Kidney epithelial cell (primary cell): ENCODE data around the gene PMFBP1. TPM values are rescaled to one million over a fixed set of nuclear protein-coding genes. Genes with fewer than 3 reads are reported as not detected.

ENCODE experiments used
- DNase-seq: peaks from one replicate; pipeline ENCODE4 v3.0.0-alpha.2; 2010; ENCODE audit warnings: low read depth
- H3K27me3 ChIP-seq: 2 replicates; pipeline ENCODE4 v1.6.0; 2011; ENCODE audit warnings: low read length; ENCODE audit not compliant: control insufficient read depth, insufficient read depth
- H3K36me3 ChIP-seq: 2 replicates; pipeline ENCODE4 v1.5.1; 2011; ENCODE audit warnings: low read length; ENCODE audit not compliant: control insufficient read depth, insufficient read depth
- H3K4me3 ChIP-seq: 2 replicates; pipeline ENCODE4 v1.5.1; 2011; ENCODE audit warnings: low read depth, mild to moderate bottlenecking, control low read depth, low read length
- total RNA-seq: library from RNA; depleted of rRNA; stranded (reverse); fragments of >200 nt; gene quantifications from 2 replicates; pipeline ENCODE4 v1.2.3, GENCODE V29; 2015
- TF ChIP-seq, protein P1 (sequence below): IDR thresholded peaks from 2 replicates; pipeline ENCODE4 v1.5.1; 2011; ENCODE audit warnings: mild to moderate bottlenecking, moderate library complexity, low read length, control low read depth, inconsistent platforms; ENCODE audit not compliant: insufficient read depth, poor library complexity, severe bottlenecking

Gene PMFBP1
- total RNA-seq, 1 donor from 2014 or later = not detected

DNA sequence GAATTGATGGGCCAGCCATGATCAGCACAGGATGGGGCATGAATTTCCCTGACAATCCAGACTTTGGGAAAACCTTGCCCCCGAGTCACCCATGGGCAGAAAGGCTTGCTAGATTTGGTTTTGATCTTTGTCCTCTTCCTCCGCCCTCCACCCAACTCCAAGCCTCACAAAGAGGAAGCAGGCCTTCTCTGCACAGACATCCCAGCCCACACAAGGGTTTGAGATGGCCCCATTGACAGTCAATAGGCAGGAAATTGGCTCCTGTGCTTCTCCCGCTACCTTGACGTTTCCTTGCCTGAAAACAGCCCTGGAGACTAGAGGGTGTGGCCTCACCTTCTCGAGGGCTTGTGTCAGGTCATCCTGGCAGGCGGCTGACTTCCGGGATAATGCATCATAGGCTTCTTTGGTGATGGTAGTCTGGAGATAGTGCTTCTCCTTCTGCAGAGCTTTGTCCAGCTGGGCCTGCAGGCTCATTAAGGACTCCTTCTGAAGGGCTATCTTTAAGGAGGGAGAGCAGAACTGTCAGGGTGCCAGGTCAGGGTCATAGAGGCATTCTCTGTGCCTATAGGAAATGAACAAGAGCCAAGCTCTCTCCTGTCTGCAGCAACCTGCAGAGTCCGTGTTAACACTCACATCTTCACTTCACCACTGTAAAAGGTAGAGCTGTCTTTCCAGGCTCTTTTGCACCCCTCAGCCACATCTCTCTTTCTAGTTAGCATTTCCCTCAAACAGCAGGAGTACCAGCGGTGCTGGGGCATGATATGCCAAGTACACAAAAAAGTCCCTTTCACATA, 46.1 kb downstream of the PMFBP1 start:
- Histone ChIP-seq H3K27me3 (no peaks in the 10 kb centered on the region), H3K4me3 (no peak overlapping the region), H3K36me3 (no peaks in the 10 kb centered on the region)
- TF ChIP-seq, protein P1, sequence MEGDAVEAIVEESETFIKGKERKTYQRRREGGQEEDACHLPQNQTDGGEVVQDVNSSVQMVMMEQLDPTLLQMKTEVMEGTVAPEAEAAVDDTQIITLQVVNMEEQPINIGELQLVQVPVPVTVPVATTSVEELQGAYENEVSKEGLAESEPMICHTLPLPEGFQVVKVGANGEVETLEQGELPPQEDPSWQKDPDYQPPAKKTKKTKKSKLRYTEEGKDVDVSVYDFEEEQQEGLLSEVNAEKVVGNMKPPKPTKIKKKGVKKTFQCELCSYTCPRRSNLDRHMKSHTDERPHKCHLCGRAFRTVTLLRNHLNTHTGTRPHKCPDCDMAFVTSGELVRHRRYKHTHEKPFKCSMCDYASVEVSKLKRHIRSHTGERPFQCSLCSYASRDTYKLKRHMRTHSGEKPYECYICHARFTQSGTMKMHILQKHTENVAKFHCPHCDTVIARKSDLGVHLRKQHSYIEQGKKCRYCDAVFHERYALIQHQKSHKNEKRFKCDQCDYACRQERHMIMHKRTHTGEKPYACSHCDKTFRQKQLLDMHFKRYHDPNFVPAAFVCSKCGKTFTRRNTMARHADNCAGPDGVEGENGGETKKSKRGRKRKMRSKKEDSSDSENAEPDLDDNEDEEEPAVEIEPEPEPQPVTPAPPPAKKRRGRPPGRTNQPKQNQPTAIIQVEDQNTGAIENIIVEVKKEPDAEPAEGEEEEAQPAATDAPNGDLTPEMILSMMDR = no peak
- no peak for DNase-seq

DNA sequence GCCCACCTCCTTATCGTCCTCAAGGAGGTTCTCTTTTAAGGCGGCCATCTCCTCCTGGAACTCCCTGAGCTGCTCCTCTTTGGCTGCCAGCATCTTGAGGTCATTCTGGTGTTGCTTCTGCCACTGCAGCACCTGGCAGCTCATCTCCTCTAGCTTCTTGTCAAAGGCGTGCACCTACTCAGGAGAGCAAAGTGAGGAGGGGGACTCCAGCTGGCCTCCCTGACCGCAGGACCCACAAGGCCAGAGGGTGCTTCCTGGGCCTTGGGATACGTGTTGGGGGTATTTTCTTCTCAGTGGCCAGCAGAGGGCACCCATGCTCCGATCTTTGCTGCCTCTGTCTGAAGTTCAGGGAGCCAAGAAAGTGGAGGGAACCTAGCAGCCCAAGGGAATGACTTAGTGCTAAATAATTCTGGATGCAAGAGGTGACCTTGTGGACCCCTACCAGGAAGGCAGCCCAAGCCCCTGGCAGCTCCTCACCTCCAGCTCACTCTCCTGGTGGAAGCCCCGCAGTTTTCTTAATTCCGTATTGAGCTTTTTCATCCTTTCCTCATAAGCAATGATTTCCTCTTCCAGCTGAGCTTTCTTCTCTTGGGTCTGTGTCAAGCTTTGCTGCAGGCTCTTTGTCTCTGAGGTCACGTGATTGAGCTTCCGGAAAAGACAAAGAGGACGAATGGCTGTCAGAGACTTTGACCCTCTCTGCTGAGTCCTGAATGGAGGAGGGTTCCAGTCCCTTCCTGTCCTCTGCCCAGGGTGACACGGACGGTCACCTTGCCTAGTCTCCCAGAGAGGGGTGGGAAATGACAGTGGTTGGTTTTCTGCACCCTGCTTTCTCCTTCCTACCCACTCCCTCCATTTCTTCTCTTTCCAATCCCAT, 47.0 kb downstream of the PMFBP1 start:
- TF ChIP-seq, protein P1 = peak; percentile 83
- no peaks in the 10 kb centered on the region for H3K27me3 ChIP-seq
- DNase-seq = peak; percentile 26
- H3K4me3 ChIP-seq = no peak overlapping the region
- H3K36me3 ChIP-seq = no peaks in the 10 kb centered on the region

DNA sequence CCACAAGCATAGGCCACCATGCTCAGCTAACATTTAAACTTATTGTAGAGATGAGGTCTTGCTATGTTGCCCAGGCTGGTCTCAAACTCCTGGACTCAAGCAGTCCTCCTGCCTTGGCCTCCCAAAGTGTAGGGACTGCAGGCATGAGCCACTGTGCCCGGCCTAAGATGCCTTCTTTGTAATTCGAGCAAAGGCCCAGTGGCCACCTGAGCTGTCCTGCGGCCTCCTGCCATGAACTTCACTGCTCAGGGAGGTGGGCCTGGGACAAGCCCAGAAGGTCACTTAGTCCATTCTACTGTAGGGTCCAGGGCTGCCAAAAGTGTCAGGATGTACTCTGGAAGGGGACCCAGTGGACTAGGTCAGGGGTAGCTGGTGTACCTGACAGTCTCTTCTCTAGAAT, 47.8 kb downstream of the PMFBP1 start:
- TF ChIP-seq, protein P1 = no peak
- Histone ChIP-seq H3K4me3 (no peak overlapping the region), H3K27me3 (no peaks in the 10 kb centered on the region), H3K36me3 (no peaks in the 10 kb centered on the region)
- DNase-seq = no peak

DNA sequence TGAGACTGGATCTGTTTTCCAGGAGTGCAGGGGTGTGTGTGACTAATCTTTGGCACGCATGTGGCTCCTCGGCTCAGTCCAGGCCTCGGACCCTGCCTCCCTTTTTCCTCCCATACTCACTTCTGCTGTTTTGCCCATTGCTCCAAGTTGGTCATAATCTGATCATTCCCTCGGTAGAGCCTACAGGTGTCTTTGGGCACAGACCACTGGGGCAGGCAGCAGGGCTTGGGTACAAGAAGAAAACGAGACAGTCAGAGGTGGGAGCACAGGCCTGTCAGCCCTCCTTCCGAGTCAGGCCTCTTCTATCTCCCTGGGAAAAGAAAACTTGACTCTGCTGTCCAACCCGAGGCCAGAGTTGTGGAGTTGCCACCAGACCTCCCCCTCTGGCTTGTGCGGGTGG, 48.5 kb downstream of the PMFBP1 start:
- TF ChIP-seq, protein P1 = no peak

DNA sequence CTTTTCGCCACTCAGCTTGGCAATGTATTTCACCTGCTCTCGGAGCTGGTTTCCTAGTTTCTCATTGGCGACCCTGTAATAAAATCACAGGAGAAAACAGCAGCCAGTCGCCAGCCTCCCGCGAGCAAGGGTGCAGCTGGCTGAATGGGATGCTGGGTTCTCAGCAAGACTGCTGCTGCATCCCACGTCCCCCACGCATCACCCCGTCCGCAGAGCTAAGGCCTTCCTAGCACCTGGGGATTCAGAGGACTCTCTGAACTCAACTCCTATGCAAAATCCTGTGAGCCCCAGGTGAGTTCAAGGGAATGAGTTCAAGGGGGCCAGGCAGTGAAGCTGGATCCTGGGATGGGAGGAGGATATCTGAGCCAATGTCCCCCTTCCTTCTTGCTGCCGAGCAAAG, 49.0 kb downstream of the PMFBP1 start:
- Histone ChIP-seq H3K27me3 (no peaks in the 10 kb centered on the region), H3K36me3 (no peaks in the 10 kb centered on the region), H3K4me3 (no peak overlapping the region)
- DNase-seq = no peak
- TF ChIP-seq, protein P1 = no peak

More for the DNA sequence above, 48.5 kb downstream of the PMFBP1 start:
- no peak for DNase-seq
- Histone ChIP-seq H3K4me3 (no peak overlapping the region), H3K27me3 (no peaks in the 10 kb centered on the region), H3K36me3 (no peaks in the 10 kb centered on the region)
